ENCODE measurements around the gene ARRDC4.

The ARRDC4 gene

DNA sequence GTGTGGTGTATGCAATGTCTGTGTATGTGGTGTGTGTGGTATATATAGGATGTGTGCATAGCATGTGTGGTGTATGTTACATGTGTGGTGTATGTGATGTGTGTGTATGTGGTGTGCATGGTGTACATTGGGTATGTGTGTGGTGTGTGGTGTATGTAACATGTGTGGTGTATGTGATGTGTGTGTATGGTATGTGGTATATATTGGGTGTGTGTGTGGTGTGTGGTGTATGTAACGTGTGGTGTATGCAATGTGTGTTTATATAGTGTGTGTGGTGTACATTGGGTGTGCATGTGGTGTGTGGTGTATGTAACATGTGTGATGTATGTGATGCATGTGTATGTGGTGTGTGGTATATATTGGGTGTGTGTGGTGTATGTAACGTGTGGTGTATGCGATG lies 41.9 kb downstream of the ARRDC4 start:
- DNase-seq (ENCODE audit: low read depth) = no peak
- H3K4me3 ChIP-seq (ENCODE audit: low read depth, low read length) = no peak overlapping the region
- TF ChIP-seq, protein P1, sequence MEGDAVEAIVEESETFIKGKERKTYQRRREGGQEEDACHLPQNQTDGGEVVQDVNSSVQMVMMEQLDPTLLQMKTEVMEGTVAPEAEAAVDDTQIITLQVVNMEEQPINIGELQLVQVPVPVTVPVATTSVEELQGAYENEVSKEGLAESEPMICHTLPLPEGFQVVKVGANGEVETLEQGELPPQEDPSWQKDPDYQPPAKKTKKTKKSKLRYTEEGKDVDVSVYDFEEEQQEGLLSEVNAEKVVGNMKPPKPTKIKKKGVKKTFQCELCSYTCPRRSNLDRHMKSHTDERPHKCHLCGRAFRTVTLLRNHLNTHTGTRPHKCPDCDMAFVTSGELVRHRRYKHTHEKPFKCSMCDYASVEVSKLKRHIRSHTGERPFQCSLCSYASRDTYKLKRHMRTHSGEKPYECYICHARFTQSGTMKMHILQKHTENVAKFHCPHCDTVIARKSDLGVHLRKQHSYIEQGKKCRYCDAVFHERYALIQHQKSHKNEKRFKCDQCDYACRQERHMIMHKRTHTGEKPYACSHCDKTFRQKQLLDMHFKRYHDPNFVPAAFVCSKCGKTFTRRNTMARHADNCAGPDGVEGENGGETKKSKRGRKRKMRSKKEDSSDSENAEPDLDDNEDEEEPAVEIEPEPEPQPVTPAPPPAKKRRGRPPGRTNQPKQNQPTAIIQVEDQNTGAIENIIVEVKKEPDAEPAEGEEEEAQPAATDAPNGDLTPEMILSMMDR (conservative IDR thresholded peaks at IDR 0.05; ENCODE audit: low read depth, low read length) = no peak

DNA sequence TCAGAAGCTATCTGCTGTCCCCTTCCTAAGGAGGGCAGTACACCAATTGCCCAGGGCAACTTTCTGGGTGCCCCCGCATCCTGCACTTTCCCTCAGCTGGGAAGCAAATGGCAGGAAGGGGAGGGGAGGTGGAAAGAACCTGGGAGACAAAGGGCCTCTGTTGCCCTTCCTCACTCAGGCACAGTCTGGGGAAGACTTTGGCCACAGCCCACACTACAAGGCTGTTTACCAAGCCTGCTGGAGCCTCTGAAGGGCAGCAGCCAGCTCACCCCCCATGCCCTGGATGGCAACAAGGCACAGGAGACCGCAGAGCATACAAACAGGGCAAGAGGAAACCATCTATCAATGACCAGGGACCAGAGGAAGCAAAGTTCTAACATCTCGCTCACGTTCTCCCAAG lies 42.4 kb downstream of the ARRDC4 start:
- no peak for DNase-seq (ENCODE audit: low read depth)
- no peak overlapping the region for H3K4me3 ChIP-seq (ENCODE audit: low read depth, low read length)
- TF ChIP-seq, protein P1 (conservative IDR thresholded peaks at IDR 0.05; ENCODE audit: low read depth, low read length) = no peak

GRCh38 chr15:98003518-98003917 lies 43.0 kb downstream of the ARRDC4 start:
- no peak overlapping the region for H3K4me3 ChIP-seq (ENCODE audit: low read depth, low read length)
- DNase-seq (ENCODE audit: low read depth) = no peak
- TF ChIP-seq, protein P1 (conservative IDR thresholded peaks at IDR 0.05; ENCODE audit: low read depth, low read length) = no peak

DNA sequence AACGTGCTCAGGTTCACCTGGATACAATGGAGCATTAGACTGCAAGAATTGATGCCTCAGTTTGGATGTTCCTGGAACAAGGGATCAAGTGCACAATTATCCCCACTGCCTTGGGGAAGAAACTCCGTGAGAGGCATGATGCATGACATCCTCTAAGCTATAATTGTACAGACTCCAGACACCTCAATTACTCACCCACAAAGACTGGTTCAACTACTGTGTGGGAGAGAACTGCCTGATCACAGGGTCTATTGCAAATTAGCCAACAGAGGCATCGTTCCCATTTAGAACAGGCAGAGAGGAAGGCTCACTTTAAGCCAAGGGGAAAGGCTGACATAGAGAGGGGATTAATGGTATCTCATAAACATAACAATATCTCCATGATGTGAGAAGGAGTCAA lies 43.5 kb downstream of the ARRDC4 start:
- H3K4me3 ChIP-seq (ENCODE audit: low read depth, low read length) = no peak overlapping the region
- DNase-seq (ENCODE audit: low read depth) = no peak
- TF ChIP-seq, protein P1 (conservative IDR thresholded peaks at IDR 0.05; ENCODE audit: low read depth, low read length) = no peak

- TF ChIP-seq, protein P1 (conservative IDR thresholded peaks at IDR 0.05; ENCODE audit: low read depth, low read length) = no peak
- no peak for DNase-seq (ENCODE audit: low read depth)
Measured at GRCh38 chr15:98005659-98006058, 45.2 kb downstream of the ARRDC4 start.

GRCh38 chr15:98009169-98009568 lies 48.7 kb downstream of the ARRDC4 start:
- H3K4me3 ChIP-seq (ENCODE audit: low read depth, low read length) = no peak overlapping the region
- no peak for DNase-seq (ENCODE audit: low read depth)
- TF ChIP-seq, protein P1 (conservative IDR thresholded peaks at IDR 0.05; ENCODE audit: low read depth, low read length) = no peak

More at GRCh38 chr15:98005659-98006058, 45.2 kb downstream of the ARRDC4 start:
- H3K4me3 ChIP-seq (ENCODE audit: low read depth, low read length) = no peak overlapping the region

- DNase-seq (ENCODE audit: low read depth) = no peak
- TF ChIP-seq, protein P1 (conservative IDR thresholded peaks at IDR 0.05; ENCODE audit: low read depth, low read length) = no peak
- H3K4me3 ChIP-seq (ENCODE audit: low read depth, low read length) = no peak overlapping the region
Measured at GRCh38 chr15:98009971-98010370, 49.5 kb downstream of the ARRDC4 start.
